Vagina (tissue), 2 donors: ENCODE measurements around the gene GSTM5. TPM values are rescaled to one million over a fixed set of nuclear protein-coding genes. Genes with fewer than 3 reads are reported as not detected.
"Not testable (repeated sequence)": the region's sequence is repeated elsewhere in the genome, so short reads cannot be mapped to it uniquely, and the experiment has no call there.

ENCODE experiments used
- DNase-seq, 2 donors: peaks; one replicate each; pipeline ENCODE4 v3.0.0-alpha.2; 2017; ENCODE audit errors: extremely low spot score in 2 of 2
- H3K27ac ChIP-seq: fragments of 200-600 bp; sonication (generic); one replicate; pipeline ENCODE4 v1.5.1; 2019
- H3K27me3 ChIP-seq: fragments of 200-600 bp; sonication (generic); one replicate; pipeline ENCODE4 v1.5.1; 2019
- H3K36me3 ChIP-seq, 2 donors: fragments of 200-600 bp; sonication (generic); one replicate each; pipeline ENCODE4 v1.5.1; 2017 to 2019
- H3K4me1 ChIP-seq: fragments of 200-600 bp; sonication (generic); one replicate; pipeline ENCODE4 v1.5.1; 2019
- H3K4me3 ChIP-seq, 2 donors: fragments of 200-600 bp; sonication (generic); 1 replicate in 1 of 2; 2 replicates in 1 of 2; pipeline ENCODE4 v1.5.1; 2016 to 2019
- H3K9me3 ChIP-seq: fragments of 200-600 bp; sonication (generic); one replicate; pipeline ENCODE4 v1.5.1; 2019
- POLR2A ChIP-seq, 2 donors: fragments of 450-650 bp; IDR thresholded peaks; one replicate each; pipeline ENCODE4 v1.6.1; 2017; ENCODE audit warnings: antibody characterized with exemption in 2 of 2, mild to moderate bottlenecking in 2 of 2, moderate library complexity in 2 of 2
- POLR2AphosphoS5 ChIP-seq, 2 donors: sonication (generic); formaldehyde crosslinking; IDR thresholded peaks; one replicate each; pipeline ENCODE4 v1.9.0; 2017; ENCODE audit warnings: antibody characterized with exemption in 2 of 2, mild to moderate bottlenecking in 2 of 2, low read depth in 1 of 2; ENCODE audit not compliant: insufficient read depth in 1 of 2
- intact Hi-C: fragments of 100-400 bp; cut with DNase I; formaldehyde crosslinking; loops from one replicate; pipeline ENCODE4 v1.15.1; 2023
- total RNA-seq: library from RNA; depleted of rRNA; stranded (reverse); fragments of >200 nt; gene quantifications from one replicate; pipeline ENCODE4 v1.2.3, GENCODE V29; 2016
- TF ChIP-seq, protein P1 (sequence below), 3 experiments: fragments of 450-650 bp in 2 of 3; fragments of 200-600 bp in 1 of 3; sonication (generic) in 1 of 3; IDR thresholded peaks; one replicate each; pipeline ENCODE4 v1.5.1; 2017 to 2019; ENCODE audit warnings: antibody characterized with exemption in 3 of 3, mild to moderate bottlenecking in 2 of 3, moderate library complexity in 2 of 3

Gene GSTM5
- total RNA-seq, 1 donor from 2014 or later: 21.1 TPM

DNA sequence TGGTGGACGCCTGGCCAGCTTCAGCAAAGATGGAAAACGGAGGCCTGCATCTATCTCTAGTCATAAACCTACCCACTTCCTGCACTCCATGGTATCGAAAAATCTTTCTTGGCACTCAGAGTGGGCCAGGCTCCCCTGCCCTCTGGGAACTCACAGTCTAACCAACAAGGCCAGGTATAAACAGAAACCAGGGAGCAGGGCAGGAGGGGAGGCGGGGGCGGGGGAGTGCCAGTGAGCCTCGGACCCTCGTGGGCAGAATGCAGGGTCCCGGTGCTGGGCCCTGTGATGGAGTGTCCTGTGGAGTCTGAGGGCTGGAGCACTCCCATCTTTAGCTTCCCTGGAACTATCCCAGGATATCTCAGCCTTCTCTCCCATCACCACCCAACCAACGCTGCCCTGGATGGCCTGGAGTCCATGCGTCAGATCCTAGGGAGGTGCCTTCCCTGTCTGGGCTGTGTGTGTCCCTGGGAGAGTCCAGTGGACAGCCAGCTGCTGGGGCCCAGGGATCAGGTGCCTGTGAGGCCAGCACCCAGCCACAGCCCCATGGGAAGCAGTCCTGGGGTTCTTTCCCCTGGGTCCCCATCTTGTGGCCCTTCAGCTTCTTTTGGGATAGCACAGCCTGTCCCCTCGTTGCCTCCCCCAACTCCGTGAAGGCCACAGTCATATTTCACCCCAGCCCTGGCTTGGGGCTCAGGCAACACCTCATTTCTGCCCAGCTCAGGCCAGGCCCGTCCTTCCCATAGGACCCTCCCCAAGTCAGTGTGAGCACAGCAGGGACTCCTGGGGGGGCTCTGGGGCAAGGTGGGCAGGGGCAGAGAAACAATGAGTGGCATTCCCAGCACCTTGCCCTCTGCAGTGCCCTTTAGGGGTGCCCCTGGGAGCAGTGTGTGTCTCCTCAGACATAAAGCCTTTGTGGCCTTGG is 52.8 kb downstream of the GSTM5 start:
- no peak for DNase-seq
- no peak overlapping the region for H3K27ac ChIP-seq
- TF ChIP-seq, protein P1, sequence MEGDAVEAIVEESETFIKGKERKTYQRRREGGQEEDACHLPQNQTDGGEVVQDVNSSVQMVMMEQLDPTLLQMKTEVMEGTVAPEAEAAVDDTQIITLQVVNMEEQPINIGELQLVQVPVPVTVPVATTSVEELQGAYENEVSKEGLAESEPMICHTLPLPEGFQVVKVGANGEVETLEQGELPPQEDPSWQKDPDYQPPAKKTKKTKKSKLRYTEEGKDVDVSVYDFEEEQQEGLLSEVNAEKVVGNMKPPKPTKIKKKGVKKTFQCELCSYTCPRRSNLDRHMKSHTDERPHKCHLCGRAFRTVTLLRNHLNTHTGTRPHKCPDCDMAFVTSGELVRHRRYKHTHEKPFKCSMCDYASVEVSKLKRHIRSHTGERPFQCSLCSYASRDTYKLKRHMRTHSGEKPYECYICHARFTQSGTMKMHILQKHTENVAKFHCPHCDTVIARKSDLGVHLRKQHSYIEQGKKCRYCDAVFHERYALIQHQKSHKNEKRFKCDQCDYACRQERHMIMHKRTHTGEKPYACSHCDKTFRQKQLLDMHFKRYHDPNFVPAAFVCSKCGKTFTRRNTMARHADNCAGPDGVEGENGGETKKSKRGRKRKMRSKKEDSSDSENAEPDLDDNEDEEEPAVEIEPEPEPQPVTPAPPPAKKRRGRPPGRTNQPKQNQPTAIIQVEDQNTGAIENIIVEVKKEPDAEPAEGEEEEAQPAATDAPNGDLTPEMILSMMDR (IDR thresholded peaks at IDR 0.05): no peak
- H3K27me3 ChIP-seq: no peaks in the 10 kb centered on the region
- no peak overlapping the region for H3K4me3 ChIP-seq
- intact Hi-C loops: no loop called here
- H3K9me3 ChIP-seq: no peaks in the 10 kb centered on the region
- peaks cover 11% of the 10 kb centered on the region for H3K4me1 ChIP-seq
- no peaks in the 10 kb centered on the region for H3K36me3 ChIP-seq

DNA sequence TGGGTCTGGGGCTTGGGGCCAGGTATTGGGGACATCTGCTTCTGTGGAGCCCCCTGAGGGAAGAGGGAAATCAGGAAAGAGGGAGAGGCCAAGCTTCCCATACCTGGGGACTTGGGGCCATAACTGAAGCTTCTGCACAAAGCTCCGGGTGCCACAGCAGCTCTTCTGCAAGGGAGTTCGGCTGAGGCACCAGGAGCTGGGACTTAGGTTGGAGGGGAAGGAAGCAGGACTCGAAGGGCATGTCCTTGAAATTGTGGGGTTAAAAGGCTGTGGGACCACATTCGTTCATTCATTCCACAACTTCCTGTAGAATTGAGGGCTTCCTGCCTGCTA is 53.4 kb downstream of the GSTM5 start:
- intact Hi-C loops: no loop called here
- Histone ChIP-seq H3K27ac (no peak overlapping the region), H3K27me3 (no peaks in the 10 kb centered on the region), H3K9me3 (no peaks in the 10 kb centered on the region), H3K4me3 (no peak overlapping the region), H3K4me1 (peaks cover 11% of the 10 kb centered on the region), H3K36me3 (no peaks in the 10 kb centered on the region)
- no peak for DNase-seq
- TF ChIP-seq POLR2A (IDR thresholded peaks at IDR 0.05) (no peak), POLR2AphosphoS5 (IDR thresholded peaks at IDR 0.05; ENCODE audit: insufficient read depth in 1 of 2, low read depth in 1 of 2) (no peak)
- TF ChIP-seq, protein P1 (IDR thresholded peaks at IDR 0.05): no peak

DNA sequence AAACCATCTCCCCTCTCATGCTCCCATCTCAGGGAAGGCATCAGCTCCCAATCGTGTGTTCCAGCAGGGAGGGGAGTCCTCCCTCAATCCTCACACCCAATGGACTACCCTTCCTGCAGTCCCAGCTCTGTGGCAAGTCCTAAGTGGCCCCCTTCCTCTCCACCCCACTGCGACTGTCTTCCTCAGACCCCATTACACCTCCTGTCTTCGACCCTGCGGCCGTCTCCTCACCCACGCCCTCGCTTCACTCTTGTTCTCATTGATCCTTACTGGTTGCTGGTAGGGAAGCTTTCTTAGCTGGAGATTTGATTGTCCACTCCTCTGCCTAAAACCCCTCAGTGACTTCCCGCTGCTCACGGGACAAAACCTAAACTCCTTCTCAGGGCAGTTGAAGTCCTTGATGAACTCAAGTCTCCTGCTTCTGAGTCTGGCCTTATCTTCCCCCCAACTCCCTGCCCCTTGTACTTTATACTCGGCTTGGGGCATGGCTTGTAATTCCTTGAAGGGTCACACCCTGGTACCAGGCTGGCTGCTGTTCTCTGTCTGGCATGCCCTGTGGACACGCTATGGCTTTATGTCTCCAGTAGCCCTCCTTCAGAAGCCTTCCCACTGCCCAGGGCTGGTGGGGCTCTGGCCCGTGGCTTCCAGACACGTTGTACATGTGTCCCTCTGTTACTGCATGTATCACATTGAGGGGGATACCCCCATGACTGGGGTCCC is 54.0 kb downstream of the GSTM5 start:
- H3K27ac ChIP-seq: no peak overlapping the region
- H3K36me3 ChIP-seq: no peaks in the 10 kb centered on the region
- TF ChIP-seq POLR2A (IDR thresholded peaks at IDR 0.05) (no peak), POLR2AphosphoS5 (IDR thresholded peaks at IDR 0.05; ENCODE audit: insufficient read depth in 1 of 2, low read depth in 1 of 2) (no peak)
- TF ChIP-seq, protein P1 (IDR thresholded peaks at IDR 0.05): no peak
- no peaks in the 10 kb centered on the region for H3K27me3 ChIP-seq
- no peak for DNase-seq
- no peaks in the 10 kb centered on the region for H3K9me3 ChIP-seq
- intact Hi-C loops: no loop called here
- no peak overlapping the region for H3K4me3 ChIP-seq
- H3K4me1 ChIP-seq: peaks cover 11% of the 10 kb centered on the region

GRCh38 chr1:109766991-109767636 is 55.1 kb downstream of the GSTM5 start:
- intact Hi-C loops, H3K9me3 ChIP-seq, H3K36me3 ChIP-seq, DNase-seq, H3K27ac ChIP-seq, H3K27me3 ChIP-seq, H3K4me3 ChIP-seq: not testable (repeated sequence)
- peaks cover 11% of the 10 kb centered on the region for H3K4me1 ChIP-seq

Other genes with a start within 250 kb of the GSTM5 start
- gene SYPL2, start 245.7 kb upstream of the GSTM5 start, total RNA-seq: 1.5 TPM
- 4.9 TPM for gene ATXN7L2, start 228.3 kb upstream of the GSTM5 start, total RNA-seq
- gene CYB561D1, start 218.2 kb upstream of the GSTM5 start, total RNA-seq: 8.3 TPM
- gene AMIGO1, start 202.5 kb upstream of the GSTM5 start, total RNA-seq: 6.4 TPM
- gene GPR61, start 172.4 kb upstream of the GSTM5 start, total RNA-seq: not detected
- 4.9 TPM for gene GNAI3, start 163.6 kb upstream of the GSTM5 start, total RNA-seq
- not detected for gene GNAT2, start 92.6 kb upstream of the GSTM5 start, total RNA-seq
- gene AMPD2, start 92.4 kb upstream of the GSTM5 start, total RNA-seq: 38.5 TPM
- 36.1 TPM for gene GSTM4, start 56.2 kb upstream of the GSTM5 start, total RNA-seq
- gene GSTM2, start 44.2 kb upstream of the GSTM5 start, total RNA-seq: 130 TPM
- gene GSTM1, start 24.4 kb upstream of the GSTM5 start, total RNA-seq: 156 TPM
- gene GSTM3, start 28.8 kb downstream of the GSTM5 start, total RNA-seq: 199 TPM
- not detected for gene EPS8L3, start 51.7 kb downstream of the GSTM5 start, total RNA-seq
- gene CSF1, start 198.6 kb downstream of the GSTM5 start, total RNA-seq: 159 TPM